LNCaP clone FGC (cell line): ENCODE measurements around the gene SEC22C.

Experiments
- DNase-seq: peaks from one replicate; pipeline ENCODE4 v3.0.0-alpha.2; 2011; ENCODE audit warnings: low read depth
- H3K4me3 ChIP-seq: 2 replicates; pipeline ENCODE4 v1.5.1; 2011; ENCODE audit warnings: mild to moderate bottlenecking, low read depth, low read length, control low read depth
- TF ChIP-seq, protein P1 (sequence below): IDR thresholded peaks from 2 replicates; pipeline ENCODE4 v1.5.1; 2012; ENCODE audit warnings: mild to moderate bottlenecking; ENCODE audit not compliant: control insufficient read depth, insufficient read depth; ENCODE audit errors: extremely low read depth

Gene SEC22C

DNA sequence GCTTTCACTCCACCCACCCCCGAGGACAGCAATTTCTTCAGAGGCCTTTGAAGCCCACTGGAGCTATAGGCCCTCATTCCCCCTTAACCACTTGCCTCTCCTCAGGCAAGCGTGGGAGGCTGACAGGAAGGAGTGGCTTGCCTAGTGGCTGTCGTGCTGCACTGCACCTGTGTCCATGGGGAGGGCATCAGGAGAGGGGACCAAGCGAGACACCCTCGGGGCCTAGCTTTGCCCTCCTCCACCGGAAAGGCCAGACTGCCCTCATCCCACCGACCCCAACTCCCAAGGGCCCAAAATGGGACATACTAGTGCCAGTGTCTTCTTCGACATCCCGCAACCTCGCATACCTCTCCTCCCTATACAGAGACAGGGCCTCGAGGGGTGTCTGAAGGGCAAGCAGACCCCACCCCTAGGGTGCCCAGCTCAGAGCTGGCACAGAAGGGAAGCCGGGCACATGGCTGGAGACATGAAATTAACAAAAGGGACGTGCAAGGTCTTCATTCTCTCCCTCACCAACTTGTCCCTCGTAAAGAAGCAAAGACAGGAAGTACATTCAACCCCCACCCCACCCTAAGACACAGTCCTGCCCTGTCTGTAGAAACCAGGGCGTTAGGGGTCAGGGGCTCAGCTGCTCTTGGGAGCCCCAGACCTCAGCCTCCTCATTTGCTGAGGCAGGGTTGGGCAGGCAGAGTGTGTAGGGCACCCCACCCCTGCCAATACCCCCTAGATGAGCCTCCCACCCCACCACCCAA, 55.0 kb downstream of the SEC22C start:
- H3K4me3 ChIP-seq: no peak overlapping the region

DNA sequence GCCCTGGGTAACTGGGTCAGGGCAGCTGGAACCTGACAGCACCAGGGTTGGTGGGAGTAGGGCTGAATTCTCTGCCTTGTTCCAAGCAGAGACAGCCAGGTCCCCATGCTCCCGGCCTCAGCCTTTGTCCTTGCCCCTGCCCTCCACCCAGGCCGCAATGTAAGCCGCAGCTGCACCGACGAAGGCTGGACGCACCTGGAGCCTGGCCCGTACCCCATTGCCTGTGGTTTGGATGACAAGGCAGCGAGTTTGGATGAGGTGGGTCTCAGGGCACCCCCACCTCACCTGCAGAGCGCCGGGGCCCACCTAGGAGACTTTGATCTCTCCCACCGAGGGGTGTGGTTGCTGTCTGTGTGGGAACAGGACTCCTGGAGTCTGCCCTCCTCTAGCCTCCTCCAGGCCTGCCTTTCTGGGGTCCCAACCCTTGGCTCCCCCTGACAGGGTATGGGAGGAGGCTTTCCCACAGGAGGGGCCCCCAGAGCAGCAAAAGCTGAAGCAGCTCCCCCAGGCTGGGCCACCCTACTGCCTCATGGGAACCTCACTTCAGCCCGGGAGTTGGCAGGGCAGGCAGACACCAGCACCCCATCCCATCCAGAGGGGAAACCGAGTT, 55.9 kb downstream of the SEC22C start:
- no peak overlapping the region for H3K4me3 ChIP-seq
- TF ChIP-seq, protein P1, sequence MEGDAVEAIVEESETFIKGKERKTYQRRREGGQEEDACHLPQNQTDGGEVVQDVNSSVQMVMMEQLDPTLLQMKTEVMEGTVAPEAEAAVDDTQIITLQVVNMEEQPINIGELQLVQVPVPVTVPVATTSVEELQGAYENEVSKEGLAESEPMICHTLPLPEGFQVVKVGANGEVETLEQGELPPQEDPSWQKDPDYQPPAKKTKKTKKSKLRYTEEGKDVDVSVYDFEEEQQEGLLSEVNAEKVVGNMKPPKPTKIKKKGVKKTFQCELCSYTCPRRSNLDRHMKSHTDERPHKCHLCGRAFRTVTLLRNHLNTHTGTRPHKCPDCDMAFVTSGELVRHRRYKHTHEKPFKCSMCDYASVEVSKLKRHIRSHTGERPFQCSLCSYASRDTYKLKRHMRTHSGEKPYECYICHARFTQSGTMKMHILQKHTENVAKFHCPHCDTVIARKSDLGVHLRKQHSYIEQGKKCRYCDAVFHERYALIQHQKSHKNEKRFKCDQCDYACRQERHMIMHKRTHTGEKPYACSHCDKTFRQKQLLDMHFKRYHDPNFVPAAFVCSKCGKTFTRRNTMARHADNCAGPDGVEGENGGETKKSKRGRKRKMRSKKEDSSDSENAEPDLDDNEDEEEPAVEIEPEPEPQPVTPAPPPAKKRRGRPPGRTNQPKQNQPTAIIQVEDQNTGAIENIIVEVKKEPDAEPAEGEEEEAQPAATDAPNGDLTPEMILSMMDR: no peak
- DNase-seq: no peak

More for the DNA sequence above, 55.0 kb downstream of the SEC22C start:
- no peak for DNase-seq
- TF ChIP-seq, protein P1: no peak

GRCh38 chr3:42525212-42525611, 56.6 kb downstream of the SEC22C start:
- TF ChIP-seq, protein P1: no peak
- no peak for DNase-seq
- no peak overlapping the region for H3K4me3 ChIP-seq

- TF ChIP-seq, protein P1: no peak
- H3K4me3 ChIP-seq: no peak overlapping the region
- DNase-seq: no peak
Observed at GRCh38 chr3:42524751-42525150, 57.0 kb downstream of the SEC22C start.

GRCh38 chr3:42520906-42521305, 60.9 kb downstream of the SEC22C start:
- H3K4me3 ChIP-seq: no peak overlapping the region
- no peak for DNase-seq
- TF ChIP-seq, protein P1: no peak

DNA sequence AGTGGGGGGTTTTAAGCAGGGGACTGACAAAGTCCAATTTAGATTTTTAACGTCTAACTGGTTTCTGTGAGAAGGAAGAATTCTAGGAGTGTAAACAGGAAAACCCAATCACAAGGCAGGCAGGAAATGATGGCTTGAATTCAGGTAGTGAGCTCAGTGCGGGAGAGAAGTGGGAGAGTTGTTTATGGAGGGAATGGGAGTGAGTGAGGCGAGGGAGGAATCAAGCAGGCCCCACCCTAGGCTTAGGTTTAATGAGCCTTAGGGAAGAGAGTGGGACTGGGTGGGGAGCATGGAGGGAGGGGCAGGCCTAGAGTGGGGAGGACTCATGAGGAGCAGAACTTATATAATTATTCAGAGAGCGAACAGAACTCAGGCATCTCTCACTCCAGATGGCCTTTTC, 61.4 kb downstream of the SEC22C start:
- no peak overlapping the region for H3K4me3 ChIP-seq
- no peak for DNase-seq
- TF ChIP-seq, protein P1: no peak

- no peak overlapping the region for H3K4me3 ChIP-seq
- TF ChIP-seq, protein P1: no peak
- DNase-seq: no peak
Observed at GRCh38 chr3:42519568-42519962, 62.2 kb downstream of the SEC22C start.
